ENCODE measurements around the gene GADD45G. TPM values are rescaled to one million over a fixed set of nuclear protein-coding genes. Genes with fewer than 3 reads are reported as not detected.

The GADD45G gene
- total RNA-seq, 4 donors from 2014 or later = 8.3 to 27.2 (median 14.4) TPM

- no peak overlapping the region for H3K27ac ChIP-seq
- no peaks in the 10 kb centered on the region for H3K9me3 ChIP-seq
- H3K4me3 ChIP-seq (replicated peaks in 1 of 3) = no peak overlapping the region
- 44 to 68% methylated on average over 5 to 9 of the region's 14 CpGs for WGBS, 2 donors
- peak; percentile 49 to 51 for DNase-seq
- intact Hi-C loops (cut with DNase I) = loop anchor here (10.0 kb wide), 1 partner anchor 1271 kb away; no protein-coding TSS in a partner anchor
- H3K4me1 ChIP-seq = no peaks in the 10 kb centered on the region
- no peaks in the 10 kb centered on the region for H3K36me3 ChIP-seq
- no peak for TF ChIP-seq POLR2A (IDR thresholded peaks at IDR 0.05)
- TF ChIP-seq, protein P1, sequence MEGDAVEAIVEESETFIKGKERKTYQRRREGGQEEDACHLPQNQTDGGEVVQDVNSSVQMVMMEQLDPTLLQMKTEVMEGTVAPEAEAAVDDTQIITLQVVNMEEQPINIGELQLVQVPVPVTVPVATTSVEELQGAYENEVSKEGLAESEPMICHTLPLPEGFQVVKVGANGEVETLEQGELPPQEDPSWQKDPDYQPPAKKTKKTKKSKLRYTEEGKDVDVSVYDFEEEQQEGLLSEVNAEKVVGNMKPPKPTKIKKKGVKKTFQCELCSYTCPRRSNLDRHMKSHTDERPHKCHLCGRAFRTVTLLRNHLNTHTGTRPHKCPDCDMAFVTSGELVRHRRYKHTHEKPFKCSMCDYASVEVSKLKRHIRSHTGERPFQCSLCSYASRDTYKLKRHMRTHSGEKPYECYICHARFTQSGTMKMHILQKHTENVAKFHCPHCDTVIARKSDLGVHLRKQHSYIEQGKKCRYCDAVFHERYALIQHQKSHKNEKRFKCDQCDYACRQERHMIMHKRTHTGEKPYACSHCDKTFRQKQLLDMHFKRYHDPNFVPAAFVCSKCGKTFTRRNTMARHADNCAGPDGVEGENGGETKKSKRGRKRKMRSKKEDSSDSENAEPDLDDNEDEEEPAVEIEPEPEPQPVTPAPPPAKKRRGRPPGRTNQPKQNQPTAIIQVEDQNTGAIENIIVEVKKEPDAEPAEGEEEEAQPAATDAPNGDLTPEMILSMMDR (IDR thresholded peaks at IDR 0.05) = peak in 5 of 6 experiments; percentile 22 to 55 (median 41)
- H3K27me3 ChIP-seq = no peaks in the 10 kb centered on the region
Observed at GRCh38 chr9:89593727-89594427, 10.9 kb upstream of the GADD45G start.

GRCh38 chr9:89594811-89595550, 9.8 kb upstream of the GADD45G start:
- no peak overlapping the region for H3K27ac ChIP-seq
- 87 to 91% methylated on average over 7 to 8 of the region's 8 CpGs for WGBS, 2 donors
- TF ChIP-seq, protein P1 (IDR thresholded peaks at IDR 0.05) = no peak
- no peak for TF ChIP-seq POLR2A (IDR thresholded peaks at IDR 0.05)
- no peaks in the 10 kb centered on the region for H3K36me3 ChIP-seq
- DNase-seq = no peak
- no peaks in the 10 kb centered on the region for H3K4me1 ChIP-seq
- H3K4me3 ChIP-seq (replicated peaks in 1 of 3) = no peak overlapping the region
- intact Hi-C loops (cut with DNase I) = loop anchor here (10.0 kb wide), 1 partner anchor 1270 kb away; no protein-coding TSS in a partner anchor
- no peaks in the 10 kb centered on the region for H3K9me3 ChIP-seq
- H3K27me3 ChIP-seq = no peaks in the 10 kb centered on the region

GRCh38 chr9:89595646-89596045, 9.2 kb upstream of the GADD45G start:
- Histone ChIP-seq H3K4me1 (no peaks in the 10 kb centered on the region), H3K36me3 (no peaks in the 10 kb centered on the region), H3K27me3 (no peaks in the 10 kb centered on the region), H3K27ac (no peak overlapping the region), H3K9me3 (no peaks in the 10 kb centered on the region), H3K4me3 (replicated peaks in 1 of 3) (no peak overlapping the region)
- 92 to 93% methylated on average over 3 of the region's 3 CpGs for WGBS, 2 donors
- no peak for TF ChIP-seq POLR2A (IDR thresholded peaks at IDR 0.05)
- TF ChIP-seq, protein P1 (IDR thresholded peaks at IDR 0.05) = no peak
- DNase-seq = no peak
- intact Hi-C loops (cut with DNase I) = loop anchor here (10.0 kb wide), 1 partner anchor 1269 kb away; no protein-coding TSS in a partner anchor

- DNase-seq = no peak
- no peaks in the 10 kb centered on the region for H3K4me1 ChIP-seq
- H3K4me3 ChIP-seq (replicated peaks in 1 of 3) = no peak overlapping the region
- no peaks in the 10 kb centered on the region for H3K36me3 ChIP-seq
- TF ChIP-seq, protein P1 (IDR thresholded peaks at IDR 0.05) = no peak
- no peak for TF ChIP-seq POLR2A (IDR thresholded peaks at IDR 0.05)
- no peak overlapping the region for H3K27ac ChIP-seq
- intact Hi-C loops (cut with DNase I) = loop anchor here (10.0 kb wide), 1 partner anchor 1268 kb away; no protein-coding TSS in a partner anchor
- H3K27me3 ChIP-seq = no peaks in the 10 kb centered on the region
- no peaks in the 10 kb centered on the region for H3K9me3 ChIP-seq
- 89 to 90% methylated on average over 12 to 13 of the region's 13 CpGs for WGBS, 2 donors
Observed at GRCh38 chr9:89596937-89597555, 7.8 kb upstream of the GADD45G start.

All from thyroid gland (tissue), 4 donors.